ENCODE measurements around the gene RNF112. TPM values are rescaled to one million over a fixed set of nuclear protein-coding genes. Genes with fewer than 3 reads are reported as not detected.

Gene RNF112
- total and polyA plus RNA-seq, 2 of the 8 experiments (the other 6 are each of a cell fraction or from before 2014, with no cell fraction given), result 1.1 to 2.2 TPM

DNA sequence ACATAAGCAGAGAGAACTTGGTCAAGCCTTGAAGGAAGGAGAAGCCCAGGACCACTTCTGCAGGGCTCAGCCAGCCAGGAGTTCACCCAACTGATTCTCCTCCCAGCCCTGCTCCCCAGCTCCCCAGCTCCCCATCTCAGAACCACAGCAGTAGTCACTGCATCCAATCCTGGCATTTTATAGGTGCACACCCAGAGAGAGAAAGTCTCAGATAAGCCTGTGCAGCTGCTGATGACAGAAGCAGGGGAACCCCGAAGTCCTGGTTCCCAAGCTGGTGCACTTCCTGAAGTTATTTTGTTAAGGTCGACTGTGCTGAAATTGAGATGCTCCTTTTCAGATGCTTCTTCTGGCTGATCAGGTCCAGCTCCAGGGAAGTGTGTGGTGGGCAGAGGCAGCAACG is 6.6 kb downstream of the RNF112 start (continued):
- no peak for TF ChIP-seq BACH1 (IDR thresholded peaks at IDR 0.05; ENCODE audit: low read length)

All from H1 (cell line).